ENCODE results near the gene SIRT7.

SIRT7 gene

DNA sequence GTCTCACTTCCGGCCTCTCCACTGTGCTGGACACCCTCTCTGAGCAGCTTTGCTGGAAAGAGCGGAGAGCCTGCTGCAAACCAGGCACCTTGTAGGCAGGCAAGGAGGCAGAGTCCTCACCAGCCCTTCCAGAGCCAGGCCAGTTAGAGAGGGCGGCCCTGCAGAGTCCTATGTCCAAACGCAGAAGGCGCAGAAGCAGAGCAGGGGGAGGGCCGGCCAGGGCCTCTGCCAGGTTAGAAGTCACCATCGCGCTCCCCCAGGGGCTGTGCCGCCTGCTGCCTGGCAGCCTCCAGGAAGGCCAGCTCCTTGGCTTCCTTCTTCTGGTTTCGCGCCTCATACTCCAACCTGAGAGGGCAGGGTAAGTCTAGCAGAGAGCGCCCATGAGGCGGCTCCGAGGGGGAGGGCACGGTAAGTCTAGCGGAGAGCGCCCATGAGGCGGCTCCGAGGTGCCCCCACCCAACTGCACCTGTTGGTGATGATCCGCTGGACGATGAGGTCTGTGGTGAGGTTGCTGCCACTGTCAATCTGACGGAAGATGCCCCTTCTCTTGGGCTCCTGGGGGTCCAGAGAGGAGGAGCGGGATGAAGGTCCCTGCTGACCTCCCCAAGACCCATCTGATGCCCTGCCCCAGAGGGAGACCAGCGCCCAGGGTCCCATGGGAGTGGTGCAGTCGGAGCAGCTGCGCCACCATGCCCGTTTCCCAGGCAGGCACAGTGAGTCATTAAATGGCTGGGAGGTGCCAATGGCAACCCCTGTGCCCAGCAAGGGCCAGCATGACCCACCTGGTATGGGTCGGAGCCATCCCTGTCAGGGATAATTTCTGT is 13.2 kb downstream of the SIRT7 start:
- no peak for DNase-seq (ENCODE audit: low spot score)

- no peak for DNase-seq (ENCODE audit: low spot score)
These were observed 13.9 kb downstream of the SIRT7 start for GRCh38 chr17:81903896-81904599.

DNA sequence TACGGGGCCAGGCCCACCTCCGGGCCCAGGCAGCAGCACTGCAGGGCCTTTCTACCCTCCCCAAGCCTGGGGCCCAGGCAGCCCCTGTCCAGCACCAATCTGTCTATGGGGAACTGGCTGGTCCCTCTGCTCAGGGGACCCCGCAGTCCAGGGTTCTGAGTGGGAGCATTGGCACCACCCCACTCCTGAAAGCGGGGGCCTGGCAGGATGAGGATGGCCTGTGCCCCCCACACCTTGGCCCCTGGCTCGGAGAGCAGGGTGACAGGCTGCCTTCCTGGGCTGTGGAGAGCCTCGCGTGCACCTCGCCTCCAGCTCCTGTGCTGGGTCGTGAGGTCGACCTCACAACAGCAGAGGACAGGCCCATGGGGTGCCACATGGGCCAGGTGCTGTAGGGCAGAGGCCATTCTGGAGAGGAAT is 14.6 kb downstream of the SIRT7 start:
- no peak for DNase-seq (ENCODE audit: low spot score)

- no peak for DNase-seq (ENCODE audit: low spot score)
These were observed 15.1 kb downstream of the SIRT7 start for GRCh38 chr17:81902653-81903414.

DNA sequence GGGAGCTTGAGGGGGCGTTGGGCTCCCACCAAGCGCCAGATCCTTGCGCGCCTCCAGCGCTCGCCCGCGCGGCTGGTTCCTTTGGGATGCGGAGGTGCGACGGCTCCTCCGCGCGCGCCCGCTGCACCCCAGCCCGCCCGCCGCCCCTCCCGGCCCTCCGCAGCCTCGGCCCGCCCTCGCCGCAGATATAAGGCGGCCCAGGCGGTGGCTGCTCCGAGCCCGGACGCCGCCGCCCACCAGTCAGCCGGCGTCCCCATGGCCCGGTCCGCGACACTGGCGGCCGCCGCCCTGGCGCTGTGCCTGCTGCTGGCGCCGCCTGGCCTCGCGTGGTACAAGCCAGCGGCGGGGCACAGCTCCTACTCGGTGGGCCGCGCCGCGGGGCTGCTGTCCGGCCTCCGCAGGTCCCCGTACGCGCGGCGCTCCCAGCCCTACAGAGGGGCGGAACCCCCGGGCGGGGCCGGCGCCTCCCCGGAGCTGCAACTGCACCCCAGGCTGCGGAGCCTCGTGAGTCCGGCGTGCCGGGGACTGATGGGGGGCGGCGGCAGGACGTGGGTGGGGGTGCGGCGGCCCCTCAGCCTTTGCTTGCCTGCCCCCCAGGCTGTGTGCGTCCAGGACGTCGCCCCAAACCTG is 15.8 kb downstream of the SIRT7 start, which contains the start of gene NPB:
NPB (plus strand) TSS at position 216 of the 630 bp plus-strand sequence; CDS start at position 256, 40 bp downstream.
- peak; percentile 43 for DNase-seq (ENCODE audit: low spot score)

DNA sequence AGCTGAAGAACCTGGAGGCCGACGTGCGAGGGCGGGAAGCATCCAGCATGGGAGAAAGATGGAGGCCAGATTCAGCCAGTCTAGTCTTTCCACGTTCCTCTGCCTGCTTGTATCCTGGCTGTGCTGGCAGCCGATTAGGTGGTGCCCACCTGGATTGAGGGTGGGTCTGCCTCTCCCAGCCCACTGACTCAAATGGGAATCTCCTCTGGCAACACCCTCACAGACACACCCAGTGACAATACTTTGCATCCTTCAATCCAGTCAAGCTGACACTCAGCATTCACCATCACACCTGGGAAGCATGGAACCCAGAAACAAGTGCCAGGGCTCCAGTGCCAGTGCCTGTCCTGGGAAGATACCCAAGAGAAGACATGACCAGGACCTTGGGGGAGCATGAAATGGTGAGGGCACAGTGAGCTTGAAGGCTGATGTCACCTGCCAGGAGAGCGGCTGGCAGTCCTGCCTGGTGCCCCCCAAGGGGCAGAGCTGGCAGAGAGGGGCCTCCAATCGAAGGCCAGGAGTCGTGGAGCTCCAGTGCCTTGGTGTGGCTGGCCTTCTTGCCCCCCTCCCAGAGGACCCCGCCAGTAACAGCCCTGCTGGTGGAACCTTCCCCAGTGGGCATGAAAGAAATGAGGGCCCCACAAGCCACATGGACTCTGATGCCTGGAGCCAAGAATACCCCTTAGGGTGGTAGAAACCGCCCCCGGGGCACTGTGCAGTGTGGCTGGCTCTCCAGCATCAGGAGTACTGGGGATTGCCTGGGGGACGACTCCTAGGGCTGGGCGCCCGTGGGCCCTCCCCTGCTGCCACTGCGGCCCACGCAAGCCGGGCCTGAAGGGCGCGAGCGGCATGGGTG is 16.6 kb downstream of the SIRT7 start:
- no peak for DNase-seq (ENCODE audit: low spot score)

GRCh38 chr17:81900181-81900820 is 17.7 kb downstream of the SIRT7 start:
- no peak for DNase-seq (ENCODE audit: low spot score)

GRCh38 chr17:81899514-81900166 is 18.3 kb downstream of the SIRT7 start:
- DNase-seq (ENCODE audit: low spot score): no peak

GRCh38 chr17:81898885-81899284 is 19.1 kb downstream of the SIRT7 start:
- no peak for DNase-seq (ENCODE audit: low spot score)

- no peak for DNase-seq (ENCODE audit: low spot score)
These were observed 19.7 kb downstream of the SIRT7 start for GRCh38 chr17:81898029-81898866.

- no peak for DNase-seq (ENCODE audit: low spot score)
These were observed 22.6 kb downstream of the SIRT7 start for GRCh38 chr17:81895400-81895799.

- no peak for DNase-seq (ENCODE audit: low spot score)
These were observed 26.7 kb downstream of the SIRT7 start for GRCh38 chr17:81891303-81891552.

DNA sequence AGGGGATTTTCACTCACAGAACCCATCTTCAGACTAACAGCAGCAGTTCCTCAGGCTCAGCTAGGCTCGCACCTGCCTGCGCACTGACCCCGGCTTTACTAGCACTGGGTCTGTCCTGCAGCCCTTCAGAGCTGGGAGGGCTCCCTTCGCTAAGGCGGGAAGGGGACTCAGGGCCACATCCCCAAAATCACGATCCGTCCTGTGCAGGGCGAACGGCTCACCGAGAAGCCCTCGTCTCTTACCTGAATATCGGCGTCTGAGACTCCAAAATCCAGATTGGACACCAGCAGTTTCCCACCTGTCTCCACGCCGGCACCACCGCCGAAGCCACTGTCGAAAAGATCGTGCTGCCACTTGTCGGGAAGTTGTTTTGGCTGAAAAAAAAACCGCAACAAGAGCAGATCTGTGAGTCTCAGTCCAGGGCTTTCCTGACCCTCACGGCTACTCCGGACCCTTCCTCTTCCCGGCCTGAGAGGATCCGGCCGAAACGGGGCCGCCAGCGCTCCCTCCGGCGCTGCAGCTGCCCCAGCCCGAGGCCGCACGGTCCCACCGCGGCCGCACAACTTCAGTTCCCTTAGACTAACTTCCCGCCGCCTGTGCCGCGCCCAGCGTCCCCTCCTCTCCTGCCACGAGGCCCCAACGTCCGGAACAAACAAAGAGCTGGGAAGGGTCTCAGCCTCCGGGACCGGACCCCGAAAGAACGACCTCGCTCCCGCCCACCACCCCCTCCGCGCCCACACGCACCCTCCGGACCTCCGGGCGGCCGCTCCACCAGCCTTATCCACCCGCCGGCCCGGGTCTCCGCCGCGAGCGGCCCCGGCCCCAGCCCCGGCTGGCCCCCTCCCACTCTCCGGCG is 27.3 kb downstream of the SIRT7 start:
- DNase-seq (ENCODE audit: low spot score): no peak

- no peak for DNase-seq (ENCODE audit: low spot score)
These were observed 28.4 kb downstream of the SIRT7 start for GRCh38 chr17:81889602-81890001.

DNA sequence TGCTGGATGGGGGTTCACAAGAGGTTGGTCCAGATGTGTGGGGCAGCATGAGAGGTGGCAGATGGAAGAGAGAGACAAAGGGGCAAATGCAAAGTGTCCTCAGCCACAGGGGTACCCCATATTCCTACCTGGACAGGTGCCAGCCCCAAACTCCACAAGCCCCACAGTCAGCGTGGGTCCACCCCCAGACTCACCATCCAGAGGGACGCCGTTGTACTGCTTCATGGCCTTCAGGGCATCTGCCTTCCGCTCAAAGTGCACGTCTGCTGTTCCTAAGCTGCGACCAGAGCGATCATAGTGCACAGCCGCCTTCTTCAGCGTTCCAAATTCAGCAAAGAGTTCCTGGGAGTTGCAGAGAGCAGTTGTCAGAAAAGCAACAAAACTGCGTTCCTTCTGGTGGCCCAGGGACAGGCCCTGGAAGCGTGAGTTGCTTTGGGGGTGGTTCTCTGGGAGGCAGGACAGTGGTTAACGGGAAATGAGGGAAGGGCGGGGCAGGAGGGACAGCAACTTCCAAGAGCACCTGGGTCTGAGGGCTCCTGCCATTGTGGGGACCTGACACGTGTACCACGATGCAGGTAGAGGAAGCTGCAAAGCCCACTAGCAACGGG is 28.9 kb downstream of the SIRT7 start:
- no peak for DNase-seq (ENCODE audit: low spot score)

DNA sequence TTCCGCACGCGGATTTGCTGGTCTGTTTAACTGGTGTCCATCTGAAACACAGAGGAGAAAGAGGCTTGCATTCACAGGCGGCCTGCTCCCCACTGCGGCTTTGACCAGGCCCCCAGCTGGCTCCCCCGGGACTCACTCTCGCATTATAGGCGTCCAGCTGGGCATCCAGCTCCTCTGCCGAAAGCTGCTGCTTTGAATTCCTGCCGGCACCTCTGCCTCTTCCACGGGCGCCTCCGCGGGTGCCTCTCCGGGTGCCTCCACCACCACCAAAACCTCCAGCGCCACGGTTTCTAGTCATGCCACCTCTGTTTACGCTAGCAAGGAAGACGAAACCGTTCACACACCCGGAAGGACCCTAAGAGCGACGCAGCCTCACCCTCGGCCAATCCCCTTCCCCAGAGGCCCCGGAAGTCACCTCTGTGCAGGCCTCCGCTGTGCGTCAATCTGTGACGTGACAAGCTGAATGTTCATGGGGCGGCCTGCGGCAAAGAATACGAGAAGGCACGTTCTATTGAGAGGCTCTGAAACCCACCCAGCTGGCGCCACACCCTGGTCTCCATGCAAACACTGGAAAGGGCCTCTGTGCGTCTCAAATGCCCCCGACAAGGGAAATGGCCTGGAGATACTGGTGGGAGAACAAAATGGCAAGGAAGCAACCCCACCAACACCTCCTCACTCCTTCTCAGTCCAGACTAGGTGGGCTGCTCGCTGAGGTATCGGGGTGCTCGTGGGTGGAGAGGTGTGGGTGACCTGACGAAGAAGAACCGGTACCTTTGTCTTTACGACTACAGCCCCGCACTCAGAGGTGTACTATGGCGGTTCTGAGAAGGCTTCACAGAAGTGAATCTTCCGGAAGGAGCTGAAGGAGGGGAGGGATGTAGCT is 29.6 kb downstream of the SIRT7 start:
- no peak for DNase-seq (ENCODE audit: low spot score)
